WTC11 (cell line): ENCODE measurements around the gene SETD4.

ENCODE experiments used
- AR ChIP-seq: fragments of 250-450 bp; sonication (Bioruptor Pico); IDR thresholded peaks from 2 replicates; pipeline ENCODE4 v1.9.0; 2021; ENCODE audit warnings: mild to moderate bottlenecking
- ATF3 ChIP-seq: sonication (generic); formaldehyde crosslinking; conservative IDR thresholded peaks from 2 replicates; pipeline ENCODE4 v1.8.1; 2022; ENCODE audit warnings: mild to moderate bottlenecking, missing genetic modification reagents
- CTCF ChIP-seq: fragments of 200-600 bp; IDR thresholded peaks from 2 replicates; pipeline ENCODE4 v1.8.0; 2022; ENCODE audit warnings: antibody characterized with exemption
- MXD4 ChIP-seq: fragments of 250-450 bp; sonication (Bioruptor Pico); IDR thresholded peaks from 2 replicates; pipeline ENCODE4 v1.8.0; 2021; ENCODE audit warnings: mild to moderate bottlenecking, moderate library complexity, borderline replicate concordance
- SP1 ChIP-seq: sonication (generic); formaldehyde crosslinking; conservative IDR thresholded peaks from 2 replicates; pipeline ENCODE4 v1.8.1; 2022; ENCODE audit warnings: missing genetic modification reagents
- TCF7 ChIP-seq: sonication (generic); formaldehyde crosslinking; IDR thresholded peaks from 2 replicates; pipeline ENCODE4 v1.8.0; 2022; ENCODE audit warnings: mild to moderate bottlenecking, low read depth, missing genetic modification reagents, moderate library complexity
- TP53 ChIP-seq: sonication (generic); formaldehyde crosslinking; IDR thresholded peaks from 2 replicates; pipeline ENCODE4 v1.8.1; 2023; ENCODE audit warnings: mild to moderate bottlenecking, missing genetic modification reagents
- ZNF263 ChIP-seq: sonication (generic); formaldehyde crosslinking; IDR thresholded peaks from 2 replicates; pipeline ENCODE4 v1.8.1; 2022; ENCODE audit warnings: low read depth, mild to moderate bottlenecking, moderate library complexity, missing genetic modification reagents
- TF ChIP-seq, protein P1 (sequence below): sonication (generic); formaldehyde crosslinking; IDR thresholded peaks from 2 replicates; pipeline ENCODE4 v1.8.0; 2023; ENCODE audit warnings: missing genetic modification reagents, mild to moderate bottlenecking, borderline replicate concordance
- TF ChIP-seq, protein P2 (sequence below): fragments of 250-450 bp; sonication (Bioruptor Pico); conservative IDR thresholded peaks from 2 replicates; pipeline ENCODE4 v1.9.0; 2021; ENCODE audit warnings: mild to moderate bottlenecking
- TF ChIP-seq, protein P3 (sequence below): sonication (generic); formaldehyde crosslinking; IDR thresholded peaks from 2 replicates; pipeline ENCODE4 v1.8.1; 2022; ENCODE audit warnings: low read depth, missing genetic modification reagents, borderline replicate concordance
- TF ChIP-seq, protein P4 (sequence below): sonication (generic); formaldehyde crosslinking; IDR thresholded peaks from 2 replicates; pipeline ENCODE4 v1.8.0; 2022; ENCODE audit warnings: mild to moderate bottlenecking, missing genetic modification reagents

DNA sequence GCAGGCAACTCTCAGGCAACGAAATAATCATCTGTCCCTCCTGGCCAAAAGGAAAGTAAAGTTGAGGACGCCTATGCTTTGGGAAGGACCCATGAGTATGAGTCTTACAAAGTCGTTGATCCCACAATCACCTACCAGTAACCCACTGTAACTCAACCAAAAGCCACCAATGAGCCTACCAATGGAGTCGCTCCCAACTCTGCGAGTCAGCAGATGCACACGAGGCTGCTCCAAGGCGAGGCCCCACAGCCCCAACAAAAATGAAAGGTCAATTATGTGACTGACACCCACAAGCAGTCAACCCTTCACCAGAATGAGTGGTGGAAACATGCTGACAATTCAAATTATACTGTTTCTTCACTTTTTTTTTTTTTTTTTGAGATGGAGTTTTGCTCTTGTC, 12.0 kb downstream of the SETD4 start:
- TF ChIP-seq CTCF, result no peak
- TF ChIP-seq, protein P1, sequence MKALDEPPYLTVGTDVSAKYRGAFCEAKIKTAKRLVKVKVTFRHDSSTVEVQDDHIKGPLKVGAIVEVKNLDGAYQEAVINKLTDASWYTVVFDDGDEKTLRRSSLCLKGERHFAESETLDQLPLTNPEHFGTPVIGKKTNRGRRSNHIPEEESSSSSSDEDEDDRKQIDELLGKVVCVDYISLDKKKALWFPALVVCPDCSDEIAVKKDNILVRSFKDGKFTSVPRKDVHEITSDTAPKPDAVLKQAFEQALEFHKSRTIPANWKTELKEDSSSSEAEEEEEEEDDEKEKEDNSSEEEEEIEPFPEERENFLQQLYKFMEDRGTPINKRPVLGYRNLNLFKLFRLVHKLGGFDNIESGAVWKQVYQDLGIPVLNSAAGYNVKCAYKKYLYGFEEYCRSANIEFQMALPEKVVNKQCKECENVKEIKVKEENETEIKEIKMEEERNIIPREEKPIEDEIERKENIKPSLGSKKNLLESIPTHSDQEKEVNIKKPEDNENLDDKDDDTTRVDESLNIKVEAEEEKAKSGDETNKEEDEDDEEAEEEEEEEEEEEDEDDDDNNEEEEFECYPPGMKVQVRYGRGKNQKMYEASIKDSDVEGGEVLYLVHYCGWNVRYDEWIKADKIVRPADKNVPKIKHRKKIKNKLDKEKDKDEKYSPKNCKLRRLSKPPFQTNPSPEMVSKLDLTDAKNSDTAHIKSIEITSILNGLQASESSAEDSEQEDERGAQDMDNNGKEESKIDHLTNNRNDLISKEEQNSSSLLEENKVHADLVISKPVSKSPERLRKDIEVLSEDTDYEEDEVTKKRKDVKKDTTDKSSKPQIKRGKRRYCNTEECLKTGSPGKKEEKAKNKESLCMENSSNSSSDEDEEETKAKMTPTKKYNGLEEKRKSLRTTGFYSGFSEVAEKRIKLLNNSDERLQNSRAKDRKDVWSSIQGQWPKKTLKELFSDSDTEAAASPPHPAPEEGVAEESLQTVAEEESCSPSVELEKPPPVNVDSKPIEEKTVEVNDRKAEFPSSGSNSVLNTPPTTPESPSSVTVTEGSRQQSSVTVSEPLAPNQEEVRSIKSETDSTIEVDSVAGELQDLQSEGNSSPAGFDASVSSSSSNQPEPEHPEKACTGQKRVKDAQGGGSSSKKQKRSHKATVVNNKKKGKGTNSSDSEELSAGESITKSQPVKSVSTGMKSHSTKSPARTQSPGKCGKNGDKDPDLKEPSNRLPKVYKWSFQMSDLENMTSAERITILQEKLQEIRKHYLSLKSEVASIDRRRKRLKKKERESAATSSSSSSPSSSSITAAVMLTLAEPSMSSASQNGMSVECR, result no peak
- no peak for TF ChIP-seq AR (CRISPR knock-in tag)
- TF ChIP-seq ATF3 (CRISPR knock-in tag), result no peak
- TF ChIP-seq, protein P2, sequence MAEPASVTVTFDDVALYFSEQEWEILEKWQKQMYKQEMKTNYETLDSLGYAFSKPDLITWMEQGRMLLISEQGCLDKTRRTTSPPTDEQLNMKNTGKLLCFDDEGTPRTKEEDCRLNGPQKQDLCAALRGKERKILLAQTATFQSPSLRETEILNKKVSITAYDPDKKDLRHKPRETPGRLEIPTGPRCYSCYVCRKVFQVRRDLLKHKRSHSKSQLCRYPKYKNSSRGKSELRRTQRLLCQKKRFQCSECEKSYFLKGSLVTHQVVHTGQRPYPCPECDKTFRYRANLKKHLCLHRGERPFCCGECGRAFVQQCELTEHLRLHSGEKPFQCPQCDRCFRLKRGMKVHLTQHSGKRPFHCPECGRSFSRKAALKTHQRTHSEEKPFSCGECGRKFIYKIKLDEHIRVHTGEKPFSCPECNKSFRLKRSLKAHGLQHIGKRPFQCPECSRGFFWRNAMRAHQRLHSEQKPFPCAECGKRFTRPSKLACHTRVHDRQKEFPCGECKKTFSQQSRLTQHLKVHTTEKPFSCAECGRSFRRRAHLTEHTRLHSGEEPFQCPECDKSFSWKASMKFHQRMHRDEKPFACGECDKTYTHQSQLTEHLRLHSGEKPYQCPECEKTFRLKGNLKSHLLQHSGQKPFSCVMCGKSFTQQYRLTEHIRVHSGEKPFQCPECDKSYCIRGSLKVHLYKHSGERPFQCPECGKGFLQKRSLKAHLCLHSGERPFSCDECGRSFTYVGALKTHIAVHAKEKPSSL, result no peak
- no peak for TF ChIP-seq MXD4
- TF ChIP-seq ZNF263 (CRISPR knock-in tag), result no peak
- TF ChIP-seq, protein P3, sequence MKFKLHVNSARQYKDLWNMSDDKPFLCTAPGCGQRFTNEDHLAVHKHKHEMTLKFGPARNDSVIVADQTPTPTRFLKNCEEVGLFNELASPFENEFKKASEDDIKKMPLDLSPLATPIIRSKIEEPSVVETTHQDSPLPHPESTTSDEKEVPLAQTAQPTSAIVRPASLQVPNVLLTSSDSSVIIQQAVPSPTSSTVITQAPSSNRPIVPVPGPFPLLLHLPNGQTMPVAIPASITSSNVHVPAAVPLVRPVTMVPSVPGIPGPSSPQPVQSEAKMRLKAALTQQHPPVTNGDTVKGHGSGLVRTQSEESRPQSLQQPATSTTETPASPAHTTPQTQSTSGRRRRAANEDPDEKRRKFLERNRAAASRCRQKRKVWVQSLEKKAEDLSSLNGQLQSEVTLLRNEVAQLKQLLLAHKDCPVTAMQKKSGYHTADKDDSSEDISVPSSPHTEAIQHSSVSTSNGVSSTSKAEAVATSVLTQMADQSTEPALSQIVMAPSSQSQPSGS, result no peak
- no peak for TF ChIP-seq SP1 (CRISPR knock-in tag)
- TF ChIP-seq TCF7, result no peak
- TF ChIP-seq, protein P4, sequence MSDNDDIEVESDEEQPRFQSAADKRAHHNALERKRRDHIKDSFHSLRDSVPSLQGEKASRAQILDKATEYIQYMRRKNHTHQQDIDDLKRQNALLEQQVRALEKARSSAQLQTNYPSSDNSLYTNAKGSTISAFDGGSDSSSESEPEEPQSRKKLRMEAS (CRISPR knock-in tag), result no peak
- no peak for TF ChIP-seq TP53 (CRISPR knock-in tag)
